DND-41 (cell line): ENCODE measurements around the gene FBXW2.

ENCODE experiments used
- EZH2 ChIP-seq: IDR thresholded peaks from 3 replicates; pipeline ENCODE4 v1.6.1; 2012; ENCODE audit warnings: borderline replicate concordance, low read depth, mild to moderate bottlenecking, moderate library complexity, low read length, inconsistent platforms; ENCODE audit not compliant: severe bottlenecking
- TF ChIP-seq, protein P1 (sequence below): IDR thresholded peaks from 2 replicates; pipeline ENCODE4 v1.5.1; 2012; ENCODE audit warnings: borderline replicate concordance, low read length, moderate library complexity, mild to moderate bottlenecking; ENCODE audit not compliant: poor library complexity, severe bottlenecking; ENCODE audit errors: extremely low read depth

DNA sequence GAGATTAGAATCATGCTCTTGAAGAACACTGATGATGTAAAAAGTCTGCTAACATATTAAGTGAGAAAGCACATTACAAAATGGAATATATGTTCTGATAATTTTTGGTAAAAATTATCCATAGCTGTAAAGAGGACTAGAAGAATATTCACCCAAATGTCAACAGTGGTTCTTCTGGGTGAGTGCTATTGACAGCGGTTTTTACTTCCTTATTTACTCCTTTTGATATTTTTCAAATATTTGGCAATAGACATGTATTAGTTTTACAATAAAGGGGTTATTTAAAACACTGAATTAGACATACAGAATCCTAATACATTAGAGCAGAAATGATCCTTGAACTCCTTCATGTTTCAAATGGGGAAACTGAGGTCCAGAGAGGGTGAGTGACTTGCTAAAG, 52.0 kb downstream of the FBXW2 start:
- TF ChIP-seq, protein P1, sequence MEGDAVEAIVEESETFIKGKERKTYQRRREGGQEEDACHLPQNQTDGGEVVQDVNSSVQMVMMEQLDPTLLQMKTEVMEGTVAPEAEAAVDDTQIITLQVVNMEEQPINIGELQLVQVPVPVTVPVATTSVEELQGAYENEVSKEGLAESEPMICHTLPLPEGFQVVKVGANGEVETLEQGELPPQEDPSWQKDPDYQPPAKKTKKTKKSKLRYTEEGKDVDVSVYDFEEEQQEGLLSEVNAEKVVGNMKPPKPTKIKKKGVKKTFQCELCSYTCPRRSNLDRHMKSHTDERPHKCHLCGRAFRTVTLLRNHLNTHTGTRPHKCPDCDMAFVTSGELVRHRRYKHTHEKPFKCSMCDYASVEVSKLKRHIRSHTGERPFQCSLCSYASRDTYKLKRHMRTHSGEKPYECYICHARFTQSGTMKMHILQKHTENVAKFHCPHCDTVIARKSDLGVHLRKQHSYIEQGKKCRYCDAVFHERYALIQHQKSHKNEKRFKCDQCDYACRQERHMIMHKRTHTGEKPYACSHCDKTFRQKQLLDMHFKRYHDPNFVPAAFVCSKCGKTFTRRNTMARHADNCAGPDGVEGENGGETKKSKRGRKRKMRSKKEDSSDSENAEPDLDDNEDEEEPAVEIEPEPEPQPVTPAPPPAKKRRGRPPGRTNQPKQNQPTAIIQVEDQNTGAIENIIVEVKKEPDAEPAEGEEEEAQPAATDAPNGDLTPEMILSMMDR = no peak
- TF ChIP-seq EZH2 = no peak
